Measurements from ENCODE around the gene SLC2A2.
"Not testable (repeated sequence)": the region's sequence is repeated elsewhere in the genome, so short reads cannot be mapped to it uniquely, and the experiment has no call there.

The SLC2A2 gene

DNA sequence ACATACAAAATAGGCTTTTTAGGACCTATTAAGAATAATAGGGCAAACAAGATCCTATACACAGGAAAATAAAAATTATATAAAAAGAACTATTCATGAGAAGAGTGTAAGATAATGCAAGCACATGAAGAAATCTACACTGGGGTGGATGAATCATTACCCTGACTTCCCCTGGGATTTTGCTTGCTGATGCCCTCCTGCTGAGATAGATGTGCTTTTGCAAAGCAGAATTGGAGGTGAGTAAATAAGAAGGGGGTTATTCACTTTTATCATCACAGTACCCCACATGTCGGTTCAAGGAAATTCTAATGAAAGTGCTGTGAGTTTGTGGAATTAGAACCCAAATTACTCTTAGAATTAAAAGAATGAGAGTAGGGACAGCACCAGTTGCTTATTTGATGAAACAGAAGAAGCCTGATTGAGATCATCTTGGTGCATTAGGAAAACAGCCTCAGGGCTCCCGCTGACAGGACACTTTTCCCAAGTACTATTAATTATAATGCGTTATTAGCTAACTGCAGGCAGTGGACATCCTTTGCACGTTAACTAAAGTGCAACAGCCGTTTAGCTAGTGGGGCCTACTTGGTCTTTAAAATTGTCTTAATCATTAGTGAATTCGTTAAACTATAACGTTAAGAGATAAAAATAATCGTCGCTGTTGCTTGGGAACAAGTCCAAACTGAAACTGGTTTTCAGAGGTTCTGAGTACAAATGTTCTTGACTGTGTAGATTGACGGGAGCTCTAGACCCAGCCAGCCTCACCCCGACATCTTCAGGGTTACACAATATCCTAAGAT is 48.4 kb downstream of the SLC2A2 start:
- peak; percentile 58 to 86 for DNase-seq (ENCODE audit: low read depth in 2 of 2)
- TF ChIP-seq, protein P1, sequence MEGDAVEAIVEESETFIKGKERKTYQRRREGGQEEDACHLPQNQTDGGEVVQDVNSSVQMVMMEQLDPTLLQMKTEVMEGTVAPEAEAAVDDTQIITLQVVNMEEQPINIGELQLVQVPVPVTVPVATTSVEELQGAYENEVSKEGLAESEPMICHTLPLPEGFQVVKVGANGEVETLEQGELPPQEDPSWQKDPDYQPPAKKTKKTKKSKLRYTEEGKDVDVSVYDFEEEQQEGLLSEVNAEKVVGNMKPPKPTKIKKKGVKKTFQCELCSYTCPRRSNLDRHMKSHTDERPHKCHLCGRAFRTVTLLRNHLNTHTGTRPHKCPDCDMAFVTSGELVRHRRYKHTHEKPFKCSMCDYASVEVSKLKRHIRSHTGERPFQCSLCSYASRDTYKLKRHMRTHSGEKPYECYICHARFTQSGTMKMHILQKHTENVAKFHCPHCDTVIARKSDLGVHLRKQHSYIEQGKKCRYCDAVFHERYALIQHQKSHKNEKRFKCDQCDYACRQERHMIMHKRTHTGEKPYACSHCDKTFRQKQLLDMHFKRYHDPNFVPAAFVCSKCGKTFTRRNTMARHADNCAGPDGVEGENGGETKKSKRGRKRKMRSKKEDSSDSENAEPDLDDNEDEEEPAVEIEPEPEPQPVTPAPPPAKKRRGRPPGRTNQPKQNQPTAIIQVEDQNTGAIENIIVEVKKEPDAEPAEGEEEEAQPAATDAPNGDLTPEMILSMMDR (IDR thresholded peaks at IDR 0.05; ENCODE audit: low read depth, low read length): no peak
- no peak overlapping the region for H3K4me3 ChIP-seq (replicated peaks in 1 of 2; ENCODE audit: low read depth in 2 of 2, low read length in 2 of 2)

DNA sequence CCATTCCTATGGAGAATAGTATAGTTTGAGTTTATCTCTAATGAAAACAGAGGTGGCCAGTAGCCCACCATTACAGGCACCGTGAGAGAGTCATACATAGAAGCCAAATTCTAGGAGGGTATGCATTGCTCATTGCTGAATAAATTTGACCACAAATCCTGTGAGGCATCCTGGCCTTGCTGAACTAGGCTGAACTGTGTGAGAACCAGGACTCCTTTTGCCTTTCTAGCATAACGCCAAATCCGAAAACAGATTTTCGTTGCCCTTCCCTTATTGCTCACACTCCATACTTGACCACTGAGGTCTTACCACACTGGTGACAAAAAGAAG is 50.4 kb downstream of the SLC2A2 start:
- H3K4me3 ChIP-seq (replicated peaks in 1 of 2; ENCODE audit: low read depth in 2 of 2, low read length in 2 of 2): no peak overlapping the region
- peak; percentile 41 to 74 for DNase-seq (ENCODE audit: low read depth in 2 of 2)
- TF ChIP-seq, protein P1 (IDR thresholded peaks at IDR 0.05; ENCODE audit: low read depth, low read length): no peak

GRCh38 chr3:170975283-170976189 is 51.0 kb downstream of the SLC2A2 start:
- no peak overlapping the region for H3K4me3 ChIP-seq (replicated peaks in 1 of 2; ENCODE audit: low read depth in 2 of 2, low read length in 2 of 2)
- no peak for DNase-seq (ENCODE audit: low read depth in 2 of 2)
- TF ChIP-seq, protein P1 (IDR thresholded peaks at IDR 0.05; ENCODE audit: low read depth, low read length): no peak

DNA sequence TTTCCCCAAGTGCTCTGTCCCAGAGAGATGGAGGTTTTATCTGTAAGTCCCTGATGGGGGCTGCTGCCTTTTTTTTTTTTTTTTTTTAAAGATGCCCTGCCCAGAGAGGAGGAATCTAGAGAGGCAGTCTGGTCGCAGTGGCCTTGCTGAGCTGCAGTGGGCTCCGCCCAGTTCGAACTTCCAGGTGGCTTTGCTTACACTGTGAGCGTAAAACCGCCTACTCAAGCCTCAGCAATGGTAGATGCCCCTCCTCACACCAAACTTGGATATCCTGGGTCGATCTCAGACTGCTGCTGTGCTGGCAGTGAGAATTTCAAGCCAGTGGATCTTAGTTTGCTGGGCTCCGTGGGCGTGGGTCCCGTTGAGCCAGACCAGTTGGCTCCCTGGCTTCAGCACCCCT is 51.6 kb downstream of the SLC2A2 start:
- no peak for DNase-seq (ENCODE audit: low read depth in 2 of 2)
- TF ChIP-seq, protein P1 (IDR thresholded peaks at IDR 0.05; ENCODE audit: low read depth, low read length): no peak
- no peak overlapping the region for H3K4me3 ChIP-seq (replicated peaks in 1 of 2; ENCODE audit: low read depth in 2 of 2, low read length in 2 of 2)

DNA sequence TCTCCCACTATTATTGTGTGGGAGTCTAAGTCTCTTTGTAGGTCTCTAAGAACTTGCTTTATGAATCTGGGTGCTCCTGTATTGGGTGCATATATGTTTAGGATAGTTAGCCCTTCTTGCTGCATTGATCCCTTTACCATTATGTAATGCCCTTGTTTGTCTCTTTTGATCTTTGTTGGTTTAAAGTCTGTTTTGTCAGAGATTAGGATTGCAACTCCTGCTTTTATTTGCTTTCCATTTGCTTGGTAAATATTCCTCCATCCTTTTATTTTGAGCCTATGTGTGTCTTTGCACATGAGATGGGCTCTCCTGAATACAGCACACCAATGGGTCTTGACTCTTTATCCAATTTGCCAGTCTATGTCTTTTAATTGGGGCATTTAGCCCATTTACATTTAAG is 53.6 kb downstream of the SLC2A2 start:
- H3K4me3 ChIP-seq (replicated peaks in 1 of 2; ENCODE audit: low read depth in 2 of 2, low read length in 2 of 2); DNase-seq (ENCODE audit: low read depth in 2 of 2): not testable (repeated sequence)

- no peak overlapping the region for H3K4me3 ChIP-seq (replicated peaks in 1 of 2; ENCODE audit: low read depth in 2 of 2, low read length in 2 of 2)
- DNase-seq (ENCODE audit: low read depth in 2 of 2): no peak
- TF ChIP-seq, protein P1 (IDR thresholded peaks at IDR 0.05; ENCODE audit: low read depth, low read length): no peak
These were observed 59.4 kb downstream of the SLC2A2 start for GRCh38 chr3:170967126-170967525.

DNA sequence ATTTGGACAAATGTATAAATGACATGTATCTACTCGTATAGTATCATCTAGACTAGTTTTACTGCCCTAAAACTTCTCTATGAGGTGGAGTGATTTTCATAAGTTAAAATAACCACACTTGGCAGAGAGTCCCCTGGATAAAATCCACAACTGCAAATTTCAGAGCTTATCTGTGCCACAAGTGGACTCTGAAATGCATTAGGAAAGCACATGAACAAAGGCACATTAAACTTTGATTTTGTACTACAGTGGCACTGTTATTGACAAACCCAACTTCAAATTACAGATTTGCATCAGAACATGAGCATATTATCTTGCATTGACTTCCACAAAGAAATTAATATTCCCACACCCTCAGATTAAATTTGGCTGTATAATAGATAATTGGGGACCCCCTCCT is 60.0 kb downstream of the SLC2A2 start:
- peak in 1 of 2 donors; percentile 25 for DNase-seq (ENCODE audit: low read depth in 2 of 2)
- H3K4me3 ChIP-seq (replicated peaks in 1 of 2; ENCODE audit: low read depth in 2 of 2, low read length in 2 of 2): no peak overlapping the region
- TF ChIP-seq, protein P1 (IDR thresholded peaks at IDR 0.05; ENCODE audit: low read depth, low read length): no peak

All from cardiac fibroblast (primary cell).